GM23338 (cell line): ENCODE data around the gene RTCA.

ENCODE experiments used
- CREB1 ChIP-seq: fragments of 250-450 bp; sonication (Bioruptor Pico); IDR thresholded peaks from 2 replicates; pipeline ENCODE4 v1.5.0; 2020; ENCODE audit warnings: low read depth, mild to moderate bottlenecking, moderate library complexity
- CTCF ChIP-seq, 2 experiments: fragments of 200-600 bp in 1 of 2; sonication (generic) in 1 of 2; conservative IDR thresholded peaks; 2 replicates each; pipeline versions ENCODE4 v1.5.1 to v1.6.1; 2016 to 2017; ENCODE audit warnings: antibody characterized with exemption in 2 of 2, low read depth in 2 of 2, mild to moderate bottlenecking in 2 of 2, moderate library complexity in 1 of 2
- EZH2 ChIP-seq: fragments of 200-600 bp; sonication (generic); IDR thresholded peaks from one replicate; pipeline ENCODE4 v1.8.0; 2017; ENCODE audit warnings: antibody characterized with exemption, mild to moderate bottlenecking, low read depth; ENCODE audit not compliant: unreplicated experiment
- EZH2phosphoT487 ChIP-seq: fragments of 200-600 bp; sonication (generic); IDR thresholded peaks from one replicate; pipeline ENCODE4 v1.8.1; 2018; ENCODE audit warnings: antibody characterized with exemption; ENCODE audit not compliant: unreplicated experiment
- JUNB ChIP-seq: IDR thresholded peaks from one replicate; pipeline ENCODE4 v1.6.1; 2016; ENCODE audit warnings: antibody characterized with exemption; ENCODE audit not compliant: unreplicated experiment
- NANOG ChIP-seq: IDR thresholded peaks from 2 replicates; pipeline ENCODE4 v1.6.1; 2016; ENCODE audit warnings: antibody characterized with exemption, borderline replicate concordance
- POLR2AphosphoS5 ChIP-seq: IDR thresholded peaks from 2 replicates; pipeline ENCODE4 v1.6.1; 2016; ENCODE audit warnings: antibody characterized with exemption, low read depth
- TF ChIP-seq, protein P1 (sequence below): IDR thresholded peaks from one replicate; pipeline ENCODE4 v1.6.1; 2018; ENCODE audit warnings: antibody characterized with exemption; ENCODE audit not compliant: unreplicated experiment

- TF ChIP-seq CTCF (conservative IDR thresholded peaks at IDR 0.05; ENCODE audit: low read depth in 2 of 2) (no peak), EZH2phosphoT487 (no peak), CREB1 (CRISPR knock-in tag) (no peak), EZH2 (no peak), JUNB (no peak), POLR2AphosphoS5 (no peak), NANOG (no peak)
- TF ChIP-seq, protein P1, sequence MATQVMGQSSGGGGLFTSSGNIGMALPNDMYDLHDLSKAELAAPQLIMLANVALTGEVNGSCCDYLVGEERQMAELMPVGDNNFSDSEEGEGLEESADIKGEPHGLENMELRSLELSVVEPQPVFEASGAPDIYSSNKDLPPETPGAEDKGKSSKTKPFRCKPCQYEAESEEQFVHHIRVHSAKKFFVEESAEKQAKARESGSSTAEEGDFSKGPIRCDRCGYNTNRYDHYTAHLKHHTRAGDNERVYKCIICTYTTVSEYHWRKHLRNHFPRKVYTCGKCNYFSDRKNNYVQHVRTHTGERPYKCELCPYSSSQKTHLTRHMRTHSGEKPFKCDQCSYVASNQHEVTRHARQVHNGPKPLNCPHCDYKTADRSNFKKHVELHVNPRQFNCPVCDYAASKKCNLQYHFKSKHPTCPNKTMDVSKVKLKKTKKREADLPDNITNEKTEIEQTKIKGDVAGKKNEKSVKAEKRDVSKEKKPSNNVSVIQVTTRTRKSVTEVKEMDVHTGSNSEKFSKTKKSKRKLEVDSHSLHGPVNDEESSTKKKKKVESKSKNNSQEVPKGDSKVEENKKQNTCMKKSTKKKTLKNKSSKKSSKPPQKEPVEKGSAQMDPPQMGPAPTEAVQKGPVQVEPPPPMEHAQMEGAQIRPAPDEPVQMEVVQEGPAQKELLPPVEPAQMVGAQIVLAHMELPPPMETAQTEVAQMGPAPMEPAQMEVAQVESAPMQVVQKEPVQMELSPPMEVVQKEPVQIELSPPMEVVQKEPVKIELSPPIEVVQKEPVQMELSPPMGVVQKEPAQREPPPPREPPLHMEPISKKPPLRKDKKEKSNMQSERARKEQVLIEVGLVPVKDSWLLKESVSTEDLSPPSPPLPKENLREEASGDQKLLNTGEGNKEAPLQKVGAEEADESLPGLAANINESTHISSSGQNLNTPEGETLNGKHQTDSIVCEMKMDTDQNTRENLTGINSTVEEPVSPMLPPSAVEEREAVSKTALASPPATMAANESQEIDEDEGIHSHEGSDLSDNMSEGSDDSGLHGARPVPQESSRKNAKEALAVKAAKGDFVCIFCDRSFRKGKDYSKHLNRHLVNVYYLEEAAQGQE: no peak
These were observed 4.3 kb upstream of the RTCA start for GRCh38 chr1:100261686-100262085.
